ENCODE measurements around the gene CAB39.

The CAB39 gene

GRCh38 chr2:230735884-230736283 lies 23.2 kb downstream of the CAB39 start:
- no peak overlapping the region for H3K27ac ChIP-seq (ENCODE audit: low read depth, low read length)
- no peak for DNase-seq
- H3K4me1 ChIP-seq (ENCODE audit: control insufficient read depth, low read depth, low read length), result no peaks in the 10 kb centered on the region
- no peak overlapping the region for H4K5ac ChIP-seq (ENCODE audit: low read length)
- H3K4me3 ChIP-seq (ENCODE audit: low read length), result no peak overlapping the region
- peaks cover 24% of the 10 kb centered on the region for H3K79me1 ChIP-seq (ENCODE audit: low read length)
- no peak overlapping the region for H2BK5ac ChIP-seq (ENCODE audit: low read length)
- no peak overlapping the region for H3K4me2 ChIP-seq (ENCODE audit: low read length)
- H3K9ac ChIP-seq (ENCODE audit: low read length), result no peak overlapping the region
- no peaks in the 10 kb centered on the region for H3K27me3 ChIP-seq (ENCODE audit: insufficient read depth, low read length, poor library complexity)
- no peak overlapping the region for H2BK15ac ChIP-seq (replicated peaks; ENCODE audit: low read depth)
- H4K8ac ChIP-seq (ENCODE audit: low read depth, low read length), result no peak overlapping the region
- peaks cover 38% of the 10 kb centered on the region for H3K79me2 ChIP-seq (ENCODE audit: control insufficient read depth, insufficient read depth, low read length)
- H3K36me3 ChIP-seq (ENCODE audit: control insufficient read depth, insufficient read depth, low read length), result no peaks in the 10 kb centered on the region
- H2AK5ac ChIP-seq (ENCODE audit: low read length), result no peak overlapping the region
- no peak overlapping the region for H3K4ac ChIP-seq (ENCODE audit: low read depth, low read length)
- H3K18ac ChIP-seq (ENCODE audit: low read length), result no peak overlapping the region
- WGBS (ENCODE audit: extremely low coverage, insufficient coverage, low lambda C conversion rate), result no CpG with 5 or more reads among the region's 2 CpGs
- H2BK120ac ChIP-seq (ENCODE audit: low read depth, low read length), result no peak overlapping the region
- no peak overlapping the region for H3K23ac ChIP-seq (ENCODE audit: low read length)
- no peak overlapping the region for H3K56ac ChIP-seq (ENCODE audit: low read length)

DNA sequence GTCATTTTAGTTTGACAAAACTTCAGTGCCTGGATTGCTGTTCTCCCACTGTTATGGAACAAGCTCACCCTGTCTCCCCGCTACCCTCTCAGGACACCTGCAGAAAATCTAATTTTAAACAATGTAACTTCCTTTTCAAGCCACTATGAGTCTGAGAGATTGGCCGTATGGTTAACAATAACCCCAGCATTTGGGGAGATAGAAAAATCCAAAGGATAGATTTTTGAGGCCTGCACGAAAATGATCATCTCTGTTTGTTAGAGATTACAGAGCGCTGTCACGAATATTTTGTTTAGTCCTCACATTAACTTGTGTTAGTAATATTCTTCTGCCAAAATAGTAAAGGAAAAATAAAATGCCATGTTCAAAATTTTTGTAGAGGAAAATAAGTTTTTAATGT lies 24.7 kb downstream of the CAB39 start:
- Histone ChIP-seq H3K27me3 (ENCODE audit: insufficient read depth, low read length, poor library complexity) (no peaks in the 10 kb centered on the region), H2BK15ac (replicated peaks; ENCODE audit: low read depth) (no peak overlapping the region), H3K4ac (ENCODE audit: low read depth, low read length) (no peak overlapping the region), H3K4me3 (ENCODE audit: low read length) (no peak overlapping the region), H2BK120ac (ENCODE audit: low read depth, low read length) (no peak overlapping the region), H3K9ac (ENCODE audit: low read length) (no peak overlapping the region), H3K27ac (ENCODE audit: low read depth, low read length) (no peak overlapping the region), H3K36me3 (ENCODE audit: control insufficient read depth, insufficient read depth, low read length) (no peaks in the 10 kb centered on the region), H2AK5ac (ENCODE audit: low read length) (no peak overlapping the region), H3K4me2 (ENCODE audit: low read length) (no peak overlapping the region), H3K4me1 (ENCODE audit: control insufficient read depth, low read depth, low read length) (no peaks in the 10 kb centered on the region), H3K18ac (ENCODE audit: low read length) (no peak overlapping the region), H3K23ac (ENCODE audit: low read length) (no peak overlapping the region), H2BK5ac (ENCODE audit: low read length) (no peak overlapping the region), H3K79me1 (ENCODE audit: low read length) (peaks cover 19% of the 10 kb centered on the region), H4K8ac (ENCODE audit: low read depth, low read length) (no peak overlapping the region), H3K56ac (ENCODE audit: low read length) (no peak overlapping the region), H3K79me2 (ENCODE audit: control insufficient read depth, insufficient read depth, low read length) (peaks cover 35% of the 10 kb centered on the region), H4K5ac (ENCODE audit: low read length) (no peak overlapping the region)
- no peak for DNase-seq
- WGBS (ENCODE audit: extremely low coverage, insufficient coverage, low lambda C conversion rate), result no CpG with 5 or more reads among the region's 5 CpGs

GRCh38 chr2:230737791-230738226 lies 25.2 kb downstream of the CAB39 start:
- no peak overlapping the region for H3K4me2 ChIP-seq (ENCODE audit: low read length)
- no peak overlapping the region for H3K27ac ChIP-seq (ENCODE audit: low read depth, low read length)
- H4K8ac ChIP-seq (ENCODE audit: low read depth, low read length), result no peak overlapping the region
- DNase-seq, result no peak
- no peak overlapping the region for H2BK5ac ChIP-seq (ENCODE audit: low read length)
- no peaks in the 10 kb centered on the region for H3K27me3 ChIP-seq (ENCODE audit: insufficient read depth, low read length, poor library complexity)
- no peaks in the 10 kb centered on the region for H3K4me1 ChIP-seq (ENCODE audit: control insufficient read depth, low read depth, low read length)
- no peak overlapping the region for H4K5ac ChIP-seq (ENCODE audit: low read length)
- H3K18ac ChIP-seq (ENCODE audit: low read length), result no peak overlapping the region
- WGBS (ENCODE audit: extremely low coverage, insufficient coverage, low lambda C conversion rate), result no CpG with 5 or more reads among the region's 6 CpGs
- H2AK5ac ChIP-seq (ENCODE audit: low read length), result no peak overlapping the region
- H2BK120ac ChIP-seq (ENCODE audit: low read depth, low read length), result no peak overlapping the region
- no peak overlapping the region for H3K4ac ChIP-seq (ENCODE audit: low read depth, low read length)
- H2BK15ac ChIP-seq (replicated peaks; ENCODE audit: low read depth), result no peak overlapping the region
- H3K9ac ChIP-seq (ENCODE audit: low read length), result no peak overlapping the region
- no peak overlapping the region for H3K56ac ChIP-seq (ENCODE audit: low read length)
- no peak overlapping the region for H3K4me3 ChIP-seq (ENCODE audit: low read length)
- H3K23ac ChIP-seq (ENCODE audit: low read length), result no peak overlapping the region
- H3K79me2 ChIP-seq (ENCODE audit: control insufficient read depth, insufficient read depth, low read length), result peaks cover 32% of the 10 kb centered on the region
- H3K79me1 ChIP-seq (ENCODE audit: low read length), result peaks cover 17% of the 10 kb centered on the region
- H3K36me3 ChIP-seq (ENCODE audit: control insufficient read depth, insufficient read depth, low read length), result no peaks in the 10 kb centered on the region

GRCh38 chr2:230738391-230738811 lies 25.8 kb downstream of the CAB39 start:
- Histone ChIP-seq H3K9ac (ENCODE audit: low read length) (no peak overlapping the region), H3K27me3 (ENCODE audit: insufficient read depth, low read length, poor library complexity) (no peaks in the 10 kb centered on the region), H2AK5ac (ENCODE audit: low read length) (no peak overlapping the region), H3K27ac (ENCODE audit: low read depth, low read length) (no peak overlapping the region), H2BK15ac (replicated peaks; ENCODE audit: low read depth) (no peak overlapping the region), H3K79me2 (ENCODE audit: control insufficient read depth, insufficient read depth, low read length) (peaks cover 27% of the 10 kb centered on the region), H3K4ac (ENCODE audit: low read depth, low read length) (no peak overlapping the region), H2BK120ac (ENCODE audit: low read depth, low read length) (no peak overlapping the region), H4K5ac (ENCODE audit: low read length) (no peak overlapping the region), H3K18ac (ENCODE audit: low read length) (no peak overlapping the region), H3K36me3 (ENCODE audit: control insufficient read depth, insufficient read depth, low read length) (no peaks in the 10 kb centered on the region), H3K4me2 (ENCODE audit: low read length) (no peak overlapping the region), H3K4me1 (ENCODE audit: control insufficient read depth, low read depth, low read length) (no peaks in the 10 kb centered on the region), H3K79me1 (ENCODE audit: low read length) (peaks cover 12% of the 10 kb centered on the region), H3K56ac (ENCODE audit: low read length) (no peak overlapping the region), H3K4me3 (ENCODE audit: low read length) (no peak overlapping the region), H2BK5ac (ENCODE audit: low read length) (no peak overlapping the region), H4K8ac (ENCODE audit: low read depth, low read length) (no peak overlapping the region), H3K23ac (ENCODE audit: low read length) (no peak overlapping the region)
- no peak for DNase-seq
- no CpG with 5 or more reads among the region's 1 CpG for WGBS (ENCODE audit: extremely low coverage, insufficient coverage, low lambda C conversion rate)

DNA sequence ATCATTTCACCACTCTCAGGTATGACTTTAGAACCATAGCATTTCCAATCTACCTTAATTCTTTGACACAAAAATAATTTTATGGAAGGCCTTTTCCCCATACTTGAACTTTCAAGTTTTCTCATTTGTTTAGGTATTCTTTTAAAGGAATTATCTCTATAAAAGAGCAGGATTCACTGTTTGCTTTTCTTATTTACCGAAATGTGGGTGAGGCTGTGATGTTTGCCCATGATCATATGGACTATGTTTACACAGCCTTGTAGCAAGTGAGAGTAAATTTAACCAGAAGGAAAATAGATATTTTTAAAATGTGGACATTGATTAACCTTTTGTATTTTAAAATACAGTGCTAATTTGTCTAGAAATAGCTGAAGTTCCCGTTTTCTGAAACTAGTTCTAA lies 26.3 kb downstream of the CAB39 start:
- Histone ChIP-seq H3K4ac (ENCODE audit: low read depth, low read length) (no peak overlapping the region), H3K4me2 (ENCODE audit: low read length) (no peak overlapping the region), H3K23ac (ENCODE audit: low read length) (no peak overlapping the region), H3K27ac (ENCODE audit: low read depth, low read length) (no peak overlapping the region), H2BK120ac (ENCODE audit: low read depth, low read length) (no peak overlapping the region), H2AK5ac (ENCODE audit: low read length) (no peak overlapping the region), H3K4me1 (ENCODE audit: control insufficient read depth, low read depth, low read length) (no peaks in the 10 kb centered on the region), H3K18ac (ENCODE audit: low read length) (no peak overlapping the region), H2BK5ac (ENCODE audit: low read length) (no peak overlapping the region), H3K56ac (ENCODE audit: low read length) (no peak overlapping the region), H4K8ac (ENCODE audit: low read depth, low read length) (no peak overlapping the region), H3K79me1 (ENCODE audit: low read length) (peaks cover 12% of the 10 kb centered on the region), H3K79me2 (ENCODE audit: control insufficient read depth, insufficient read depth, low read length) (peaks cover 26% of the 10 kb centered on the region), H3K27me3 (ENCODE audit: insufficient read depth, low read length, poor library complexity) (no peaks in the 10 kb centered on the region), H3K4me3 (ENCODE audit: low read length) (no peak overlapping the region), H2BK15ac (replicated peaks; ENCODE audit: low read depth) (no peak overlapping the region), H3K9ac (ENCODE audit: low read length) (no peak overlapping the region), H3K36me3 (ENCODE audit: control insufficient read depth, insufficient read depth, low read length) (no peaks in the 10 kb centered on the region), H4K5ac (ENCODE audit: low read length) (no peak overlapping the region)
- no CpG with 5 or more reads among the region's 2 CpGs for WGBS (ENCODE audit: extremely low coverage, insufficient coverage, low lambda C conversion rate)
- DNase-seq, result no peak

DNA sequence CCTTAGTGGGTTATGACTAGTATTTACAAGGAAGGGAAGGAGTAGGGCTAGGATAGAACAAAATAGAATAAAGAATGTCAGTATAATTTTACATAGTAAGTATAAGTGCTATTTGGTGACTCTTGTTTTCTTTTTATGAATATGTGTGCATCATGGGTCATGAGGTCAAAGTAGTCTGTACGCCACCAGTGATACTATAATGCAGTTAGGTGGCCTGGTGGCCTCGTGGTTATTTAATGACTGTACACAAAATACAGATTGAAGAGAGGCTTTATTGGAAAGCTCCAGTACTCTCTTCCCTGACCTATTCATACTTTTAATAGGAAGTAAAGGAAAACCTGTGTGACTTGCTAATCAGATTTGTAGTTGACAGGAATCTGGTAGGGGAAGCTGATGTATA lies 27.3 kb downstream of the CAB39 start:
- Histone ChIP-seq H3K4me3 (ENCODE audit: low read length) (no peak overlapping the region), H4K5ac (ENCODE audit: low read length) (no peak overlapping the region), H3K4me2 (ENCODE audit: low read length) (no peak overlapping the region), H3K79me1 (ENCODE audit: low read length) (peaks cover 5% of the 10 kb centered on the region), H3K27ac (ENCODE audit: low read depth, low read length) (no peak overlapping the region), H2BK120ac (ENCODE audit: low read depth, low read length) (no peak overlapping the region), H3K79me2 (ENCODE audit: control insufficient read depth, insufficient read depth, low read length) (peaks cover 16% of the 10 kb centered on the region), H2BK5ac (ENCODE audit: low read length) (no peak overlapping the region), H3K4ac (ENCODE audit: low read depth, low read length) (no peak overlapping the region), H3K27me3 (ENCODE audit: insufficient read depth, low read length, poor library complexity) (no peaks in the 10 kb centered on the region), H2AK5ac (ENCODE audit: low read length) (no peak overlapping the region), H4K8ac (ENCODE audit: low read depth, low read length) (no peak overlapping the region), H3K4me1 (ENCODE audit: control insufficient read depth, low read depth, low read length) (no peaks in the 10 kb centered on the region), H3K9ac (ENCODE audit: low read length) (no peak overlapping the region), H2BK15ac (replicated peaks; ENCODE audit: low read depth) (no peak overlapping the region), H3K18ac (ENCODE audit: low read length) (no peak overlapping the region), H3K56ac (ENCODE audit: low read length) (no peak overlapping the region), H3K23ac (ENCODE audit: low read length) (no peak overlapping the region), H3K36me3 (ENCODE audit: control insufficient read depth, insufficient read depth, low read length) (no peaks in the 10 kb centered on the region)
- WGBS (ENCODE audit: extremely low coverage, insufficient coverage, low lambda C conversion rate), result no CpG with 5 or more reads among the region's 2 CpGs
- DNase-seq, result no peak
